Testis (tissue), 3 donors: ENCODE measurements around the gene ADAMTS5. TPM values are rescaled to one million over a fixed set of nuclear protein-coding genes. Genes with fewer than 3 reads are reported as not detected.

ENCODE experiments used
- DNase-seq: peaks from one replicate; pipeline ENCODE4 v3.0.0-alpha.2; 2019
- H3K27ac ChIP-seq, 2 donors: fragments of 200-600 bp; sonication (generic); one replicate each; pipeline ENCODE4 v1.5.1; 2019
- H3K27me3 ChIP-seq: fragments of 200-600 bp; sonication (generic); one replicate; pipeline ENCODE4 v1.5.1; 2019
- H3K36me3 ChIP-seq: fragments of 200-600 bp; sonication (generic); one replicate; pipeline ENCODE4 v1.5.1; 2017; ENCODE audit warnings: low read depth; ENCODE audit errors: missing control alignments
- H3K4me1 ChIP-seq: fragments of 200-600 bp; sonication (generic); one replicate; pipeline ENCODE4 v1.5.1; 2019
- H3K4me3 ChIP-seq, 2 donors: fragments of 200-600 bp; sonication (generic); one replicate each; pipeline ENCODE4 v1.5.1; 2017 to 2019
- H3K9me3 ChIP-seq: fragments of 200-600 bp; sonication (generic); one replicate; pipeline ENCODE4 v1.5.1; 2017
- POLR2A ChIP-seq: fragments of 450-650 bp; IDR thresholded peaks from one replicate; pipeline ENCODE4 v1.6.1; 2017; ENCODE audit warnings: antibody characterized with exemption, mild to moderate bottlenecking, moderate library complexity
- WGBS, 2 donors: methylation state at CpG; one replicate each; pipeline ENCODE4 v1.1.5; 2018; 5-methylcytosine and 5-hydroxymethylcytosine counted together
- intact Hi-C: fragments of 100-400 bp; cut with DNase I; formaldehyde crosslinking; loops from one replicate; pipeline ENCODE4 v1.15.1; 2023; ENCODE audit warnings: low total_unique reads
- polyA plus RNA-seq: library from polyadenylated mRNA; stranded (reverse); fragments of 350-450 nt; fragmentation: Illumina TruSeq; extraction: RNeasy Lipid Tissue Mini Kit (QIAGEN cat#74804); gene quantifications from one replicate; pipeline ENCODE4 v1.2.3, GENCODE V29; 2014; ENCODE audit warnings: low read depth, low replicate concordance; ENCODE audit not compliant: insufficient read depth
- total RNA-seq, 2 donors: library from RNA; depleted of rRNA; stranded (reverse); fragments of >200 nt; gene quantifications; one replicate each; pipeline ENCODE4 v1.2.3, GENCODE V29; 2016
- TF ChIP-seq, protein P1 (sequence below), 3 experiments: fragments of 450-650 bp in 2 of 3; fragments of 200-600 bp in 1 of 3; sonication (generic) in 1 of 3; IDR thresholded peaks; one replicate each; pipeline ENCODE4 v1.5.1; 2016 to 2019; ENCODE audit warnings: antibody characterized with exemption in 3 of 3, mild to moderate bottlenecking in 2 of 3, moderate library complexity in 1 of 3

ADAMTS5 gene
- total and polyA plus RNA-seq, 3 donors from 2014 or later = 1.9 to 3.7 (median 2.6) TPM

DNA sequence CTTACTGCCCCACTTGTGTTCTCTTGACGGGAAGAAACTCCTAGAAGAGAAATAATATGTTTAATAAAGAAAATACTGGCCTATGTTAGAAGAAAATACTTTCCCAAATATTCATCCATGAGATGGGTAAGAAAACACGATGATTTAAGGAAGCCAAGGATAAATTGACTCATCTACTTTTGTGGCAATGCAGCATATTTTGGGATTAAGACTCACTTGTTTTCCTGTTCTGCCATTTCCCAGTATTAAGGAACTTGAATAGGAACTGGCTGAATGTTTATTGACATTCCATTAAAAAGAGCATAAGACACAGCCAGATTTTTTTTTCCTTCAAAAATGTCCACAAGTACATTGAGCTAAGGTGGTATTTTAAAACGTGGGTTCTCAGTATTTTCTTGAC is 10.9 kb upstream of the ADAMTS5 start:
- Histone ChIP-seq H3K36me3 (no peaks in the 10 kb centered on the region), H3K4me1 (no peaks in the 10 kb centered on the region), H3K4me3 (no peak overlapping the region), H3K27me3 (no peaks in the 10 kb centered on the region), H3K27ac (no peak overlapping the region), H3K9me3 (no peaks in the 10 kb centered on the region)
- intact Hi-C loops = no loop called here
- DNase-seq = no peak
- TF ChIP-seq, protein P1, sequence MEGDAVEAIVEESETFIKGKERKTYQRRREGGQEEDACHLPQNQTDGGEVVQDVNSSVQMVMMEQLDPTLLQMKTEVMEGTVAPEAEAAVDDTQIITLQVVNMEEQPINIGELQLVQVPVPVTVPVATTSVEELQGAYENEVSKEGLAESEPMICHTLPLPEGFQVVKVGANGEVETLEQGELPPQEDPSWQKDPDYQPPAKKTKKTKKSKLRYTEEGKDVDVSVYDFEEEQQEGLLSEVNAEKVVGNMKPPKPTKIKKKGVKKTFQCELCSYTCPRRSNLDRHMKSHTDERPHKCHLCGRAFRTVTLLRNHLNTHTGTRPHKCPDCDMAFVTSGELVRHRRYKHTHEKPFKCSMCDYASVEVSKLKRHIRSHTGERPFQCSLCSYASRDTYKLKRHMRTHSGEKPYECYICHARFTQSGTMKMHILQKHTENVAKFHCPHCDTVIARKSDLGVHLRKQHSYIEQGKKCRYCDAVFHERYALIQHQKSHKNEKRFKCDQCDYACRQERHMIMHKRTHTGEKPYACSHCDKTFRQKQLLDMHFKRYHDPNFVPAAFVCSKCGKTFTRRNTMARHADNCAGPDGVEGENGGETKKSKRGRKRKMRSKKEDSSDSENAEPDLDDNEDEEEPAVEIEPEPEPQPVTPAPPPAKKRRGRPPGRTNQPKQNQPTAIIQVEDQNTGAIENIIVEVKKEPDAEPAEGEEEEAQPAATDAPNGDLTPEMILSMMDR (IDR thresholded peaks at IDR 0.05) = no peak
- no peak for TF ChIP-seq POLR2A
- WGBS, 2 donors = 83 to 87% methylated on average over 3 of the region's 3 CpGs

- TF ChIP-seq POLR2A = no peak
- TF ChIP-seq, protein P1 (IDR thresholded peaks at IDR 0.05) = no peak
- intact Hi-C loops = no loop called here
- WGBS, 2 donors = 55 to 76% methylated on average over 2 of the region's 2 CpGs
- Histone ChIP-seq H3K4me1 (no peaks in the 10 kb centered on the region), H3K4me3 (no peak overlapping the region), H3K9me3 (no peaks in the 10 kb centered on the region), H3K27ac (no peak overlapping the region), H3K36me3 (no peaks in the 10 kb centered on the region), H3K27me3 (no peaks in the 10 kb centered on the region)
- no peak for DNase-seq
These were observed 6.3 kb upstream of the ADAMTS5 start for GRCh38 chr21:26973226-26973625.

- Histone ChIP-seq H3K27ac (no peak overlapping the region), H3K36me3 (no peaks in the 10 kb centered on the region), H3K9me3 (no peaks in the 10 kb centered on the region), H3K4me3 (no peak overlapping the region), H3K27me3 (no peaks in the 10 kb centered on the region), H3K4me1 (no peaks in the 10 kb centered on the region)
- WGBS, 2 donors = 56 to 80% methylated on average over 2 of the region's 2 CpGs
- intact Hi-C loops = no loop called here
- TF ChIP-seq, protein P1 (IDR thresholded peaks at IDR 0.05) = no peak
- no peak for TF ChIP-seq POLR2A
- no peak for DNase-seq
These were observed 5.3 kb upstream of the ADAMTS5 start for GRCh38 chr21:26972192-26972591.

DNA sequence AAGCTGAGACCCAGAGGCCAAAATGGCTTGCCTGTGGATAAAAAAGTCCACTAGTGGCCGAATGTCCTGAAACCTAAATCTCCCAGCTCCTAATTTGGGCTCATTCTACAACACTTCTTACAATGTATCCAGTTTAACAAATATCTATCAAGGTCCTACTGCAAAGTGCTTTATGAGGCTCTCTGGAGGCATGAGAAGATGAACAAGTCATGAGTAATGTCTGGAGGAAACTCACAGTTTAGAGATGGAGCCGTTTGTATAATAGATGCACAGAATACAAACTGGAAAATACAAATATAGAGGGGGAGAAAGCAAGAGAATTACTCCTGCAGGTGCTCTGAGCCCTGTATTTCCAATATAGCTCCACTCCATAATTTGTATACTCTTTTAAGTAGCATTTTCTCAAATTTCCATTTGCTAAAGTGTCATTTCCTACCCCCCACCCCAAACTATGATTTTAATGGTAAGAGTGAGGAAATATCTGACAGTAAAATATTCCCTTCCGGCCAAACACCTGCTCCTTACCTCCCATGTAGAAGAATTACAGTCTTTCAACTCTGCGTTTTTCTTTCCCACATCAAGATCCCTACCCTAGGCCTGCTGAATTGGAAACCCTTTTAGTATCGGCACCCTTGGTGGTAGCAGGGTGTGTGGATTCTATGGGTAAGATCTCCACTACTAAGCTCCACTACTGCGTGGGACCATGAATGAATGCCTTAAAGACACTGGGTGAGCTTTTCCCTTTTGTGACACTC is 3.3 kb upstream of the ADAMTS5 start:
- TF ChIP-seq, protein P1 (IDR thresholded peaks at IDR 0.05) = no peak
- no peak for TF ChIP-seq POLR2A
- intact Hi-C loops = no loop called here
- H3K27ac ChIP-seq = no peak overlapping the region

GRCh38 chr21:26966649-26967061 is 233 bp downstream of the ADAMTS5 start:
- 0 to 1% methylated on average over 24 of the region's 24 CpGs for WGBS, 2 donors
- Histone ChIP-seq H3K27ac (peak overlapping the region; percentile 14 to 81), H3K4me3 (peak overlapping the region; percentile 55 to 68), H3K27me3 (no peaks in the 10 kb centered on the region), H3K9me3 (no peaks in the 10 kb centered on the region), H3K36me3 (no peaks in the 10 kb centered on the region), H3K4me1 (peaks cover 5% of the 10 kb centered on the region)
- DNase-seq = peak; percentile 23
- TF ChIP-seq, protein P1 (IDR thresholded peaks at IDR 0.05) = no peak
- no peak for TF ChIP-seq POLR2A
- intact Hi-C loops = no loop called here

More for the DNA sequence above, 3.3 kb upstream of the ADAMTS5 start:
- Histone ChIP-seq H3K27me3 (no peaks in the 10 kb centered on the region), H3K4me1 (peaks cover 5% of the 10 kb centered on the region), H3K4me3 (no peak overlapping the region), H3K9me3 (no peaks in the 10 kb centered on the region), H3K36me3 (no peaks in the 10 kb centered on the region)
- DNase-seq = no peak
- 79 to 81% methylated on average over 6 of the region's 6 CpGs for WGBS, 2 donors
